OCI-LY1 (cell line): Measurements from ENCODE around the gene CACNG7.

Experiments used
- CTCF ChIP-seq: fragments of 200-600 bp; sonication (generic), shearing (Covaris generic); IDR thresholded peaks from 2 replicates; pipeline ENCODE4 v1.5.1; 2017; ENCODE audit warnings: mild to moderate bottlenecking, antibody characterized with exemption, low read length, moderate library complexity, mixed read lengths
- EZH2 ChIP-seq: fragments of 200-600 bp; sonication (generic), shearing (Covaris generic); IDR thresholded peaks from 2 replicates; pipeline ENCODE4 v1.8.0; 2017; ENCODE audit warnings: borderline replicate concordance, mixed run types, mild to moderate bottlenecking, antibody characterized with exemption, low read length, moderate library complexity, mixed read lengths

GRCh38 chr19:53944933-53945332, 35.9 kb downstream of the CACNG7 start:
- TF ChIP-seq CTCF (no peak), EZH2 (no peak)
